Activated CD4-positive, alpha-beta T cell treated with anti-CD3 and anti-CD28 coated beads for 24 hours (primary cell): ENCODE results near the gene IKZF2.

Source experiments
- DNase-seq, 2 donors: peaks; one replicate each; pipeline ENCODE4 v3.0.0-alpha.2; 2020; ENCODE audit warnings: low read depth in 2 of 2

The IKZF2 gene

DNA sequence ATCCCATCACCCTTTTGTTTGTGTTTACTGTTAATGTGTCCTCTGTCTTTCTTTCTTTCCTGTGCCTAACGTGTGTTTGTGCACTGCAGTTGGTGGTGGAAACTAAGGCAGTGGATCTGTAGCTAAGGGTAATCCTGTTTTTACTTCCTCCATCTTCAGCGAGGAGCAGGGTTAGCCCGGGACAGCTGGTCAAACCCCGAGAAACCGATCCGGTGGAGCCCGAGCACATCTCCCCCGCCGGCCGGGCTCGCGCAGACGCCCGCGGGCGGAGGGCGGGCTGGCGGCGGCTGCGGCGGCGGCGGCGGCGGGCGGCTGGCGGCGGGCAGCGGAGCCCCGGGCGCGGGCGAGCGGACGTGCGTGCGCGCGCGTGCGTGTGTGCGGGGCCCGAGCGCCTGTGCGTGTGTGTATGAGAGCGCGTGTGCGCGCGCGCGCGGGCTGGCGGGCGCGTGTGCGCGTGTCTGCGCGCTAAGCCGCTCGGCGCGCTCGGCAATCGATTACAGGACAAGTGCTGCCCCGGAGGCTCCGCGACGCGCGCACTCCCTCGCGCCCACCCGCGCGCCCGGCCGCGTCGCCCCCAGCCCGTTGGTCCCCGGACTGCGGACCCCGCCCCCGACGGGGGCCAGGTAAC is at the start of gene IKZF2:
TSS of gene IKZF2 (minus strand) at position 176 of the 628 bp plus-strand sequence. CDS start 2,983 bp downstream, outside the sequence.
- DNase-seq, result peak; percentile 45 to 46

DNA sequence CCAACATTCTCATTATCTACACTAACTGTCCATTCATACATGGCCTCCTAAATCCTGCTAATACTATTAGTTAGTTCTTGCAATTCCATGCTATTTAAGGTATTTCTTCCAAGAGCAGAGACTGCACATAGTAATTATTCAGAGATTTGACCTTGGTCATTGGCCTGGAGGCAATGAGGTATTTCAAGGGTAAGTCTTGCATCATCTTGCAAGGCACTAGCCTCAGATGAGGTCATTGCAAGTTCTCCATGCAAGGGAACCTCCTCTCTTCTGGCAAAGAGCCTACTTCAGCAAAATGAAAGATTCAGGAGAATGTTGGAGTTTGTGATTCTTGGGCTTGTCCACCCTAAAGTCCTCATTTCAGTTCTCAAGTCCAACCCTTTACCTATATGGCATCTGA is 48.5 kb upstream of the IKZF2 start:
- DNase-seq, result no peak

DNA sequence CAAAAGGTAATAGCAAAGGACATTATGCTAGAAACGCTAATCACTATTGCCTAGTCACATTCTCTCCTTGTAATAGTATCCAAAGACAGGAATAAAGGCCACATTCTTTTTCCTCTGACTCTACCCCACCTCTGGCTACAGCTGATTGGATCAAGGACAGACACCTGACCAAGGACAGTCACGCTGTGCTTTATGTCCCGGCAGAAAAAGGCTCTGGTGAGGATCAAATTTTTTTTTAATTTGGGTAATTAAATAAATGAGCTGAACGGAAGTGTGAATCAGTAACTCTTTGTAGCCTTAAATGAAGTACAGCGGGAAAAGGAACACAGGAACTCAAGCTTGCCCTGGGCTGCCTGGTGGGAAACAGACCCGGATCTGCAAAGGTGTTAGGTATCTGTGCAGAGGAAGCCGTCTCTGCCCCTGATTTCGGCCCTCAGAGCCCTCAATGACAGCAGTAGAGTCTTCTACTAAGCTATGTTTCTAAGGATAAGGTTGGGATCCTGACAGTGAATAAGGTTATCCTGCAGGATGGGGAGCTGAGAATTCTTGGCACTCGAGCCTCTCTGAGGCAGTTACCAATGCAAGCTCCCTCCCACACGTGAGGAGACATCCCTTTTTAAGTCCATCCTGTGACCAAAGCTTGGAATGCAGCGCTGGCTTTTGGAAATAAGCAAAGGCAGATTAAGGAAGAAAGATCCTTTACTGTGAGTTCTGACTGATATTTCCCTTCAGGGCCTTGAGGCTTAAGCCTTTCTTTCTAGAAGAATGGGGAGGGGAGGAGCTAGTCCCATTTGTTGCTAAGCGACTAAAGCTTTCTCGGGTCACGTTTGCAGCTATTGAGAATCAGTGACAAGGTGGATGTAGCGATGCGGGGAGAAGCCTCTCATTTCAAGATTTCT is 37.8 kb upstream of the IKZF2 start:
- DNase-seq, result no peak

DNA sequence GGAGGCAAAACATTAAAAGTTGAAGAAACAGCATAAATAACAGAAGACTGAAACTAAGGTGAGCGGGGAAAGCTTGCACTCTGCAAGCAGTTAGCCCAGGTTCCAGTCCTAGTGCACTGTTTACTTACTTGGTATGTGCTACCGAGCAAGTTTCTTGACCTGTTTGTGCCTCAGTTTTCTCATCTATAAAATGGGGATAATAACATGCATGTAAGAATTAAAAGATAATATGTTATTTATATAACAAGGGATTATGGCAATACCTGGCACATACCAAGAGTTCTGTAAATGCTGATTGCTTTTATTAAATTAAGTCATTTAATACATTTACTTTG is 37.1 kb upstream of the IKZF2 start:
- DNase-seq, result no peak

DNA sequence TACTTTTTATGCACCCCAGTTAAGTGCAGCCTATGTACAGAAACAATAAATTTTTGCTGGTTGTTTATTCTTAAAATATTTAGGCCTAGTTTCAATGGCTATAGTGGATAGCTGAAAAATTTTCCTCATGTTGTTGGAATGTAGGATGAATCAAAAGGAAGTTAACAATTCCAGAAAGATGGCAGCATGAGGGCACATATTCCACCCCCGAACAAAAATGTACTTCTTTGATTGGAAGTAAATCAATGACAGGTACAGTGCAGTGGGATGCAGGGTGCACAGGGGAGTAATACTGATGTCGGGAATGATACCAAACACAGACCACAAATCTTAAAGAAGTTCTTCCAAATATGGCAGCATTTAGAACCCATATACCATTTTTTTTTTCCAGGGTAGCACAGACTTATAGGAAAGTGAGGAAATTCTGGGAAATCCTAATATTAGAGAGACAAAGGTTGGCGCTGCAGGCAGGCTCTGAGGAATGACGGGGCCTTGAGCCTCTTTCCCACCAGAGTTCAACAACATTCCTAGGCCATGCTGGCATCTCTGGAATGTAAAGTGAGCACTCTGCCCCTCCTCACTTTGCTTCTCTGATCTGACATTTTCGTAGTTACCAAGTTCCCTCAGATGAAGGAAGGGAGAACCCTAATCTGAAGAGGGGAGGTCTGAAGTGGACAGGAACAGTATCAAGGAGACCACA is 36.6 kb upstream of the IKZF2 start:
- DNase-seq, result no peak

DNA sequence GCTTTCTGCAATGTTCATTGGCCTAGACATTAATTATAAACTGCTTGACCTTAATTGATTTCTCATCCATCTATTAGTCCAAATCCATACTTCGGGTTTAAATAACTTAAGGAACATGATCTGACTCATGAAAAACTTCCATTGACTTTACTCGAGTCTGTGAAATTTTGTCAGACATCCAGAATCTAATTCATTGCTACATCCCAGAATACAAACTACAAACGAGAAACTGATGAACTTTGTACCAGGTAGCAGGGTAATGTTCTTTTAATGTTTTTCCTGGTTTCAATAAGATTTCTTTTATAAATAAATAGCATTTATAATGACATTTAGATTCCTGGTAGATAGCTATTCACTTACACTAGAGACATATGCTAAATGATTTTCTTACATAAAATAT is 36.0 kb upstream of the IKZF2 start:
- DNase-seq, result no peak

DNA sequence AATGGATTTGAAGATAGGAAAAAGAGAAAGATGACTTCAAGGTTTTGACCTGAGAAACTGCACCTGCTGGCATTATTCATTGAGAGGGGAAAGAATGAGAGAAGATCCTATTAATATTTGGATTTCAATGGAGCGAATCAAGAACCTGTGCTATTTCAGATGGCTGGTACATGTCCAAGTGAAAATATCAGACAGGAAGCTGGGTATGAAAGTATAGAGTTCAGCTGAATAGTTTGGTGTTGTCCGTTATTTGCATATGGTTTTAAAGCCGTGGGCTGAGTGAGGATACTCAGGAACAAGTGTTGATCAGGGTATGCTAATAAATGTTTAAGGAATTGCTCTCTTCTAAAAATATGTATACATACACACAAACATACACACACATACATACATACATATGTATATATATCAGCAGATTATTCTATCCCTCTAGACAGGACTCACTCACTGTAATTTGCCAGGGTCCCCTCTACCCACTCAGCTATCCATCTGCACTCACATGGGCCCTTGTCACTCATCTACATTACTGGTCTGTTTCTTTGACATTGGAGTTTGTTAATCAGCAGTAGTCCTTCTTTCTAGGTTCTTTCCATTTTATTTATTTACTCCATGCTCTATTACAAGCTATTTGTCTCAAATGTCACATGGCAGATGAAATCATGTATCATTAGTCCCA is 33.9 kb upstream of the IKZF2 start:
- DNase-seq, result no peak

DNA sequence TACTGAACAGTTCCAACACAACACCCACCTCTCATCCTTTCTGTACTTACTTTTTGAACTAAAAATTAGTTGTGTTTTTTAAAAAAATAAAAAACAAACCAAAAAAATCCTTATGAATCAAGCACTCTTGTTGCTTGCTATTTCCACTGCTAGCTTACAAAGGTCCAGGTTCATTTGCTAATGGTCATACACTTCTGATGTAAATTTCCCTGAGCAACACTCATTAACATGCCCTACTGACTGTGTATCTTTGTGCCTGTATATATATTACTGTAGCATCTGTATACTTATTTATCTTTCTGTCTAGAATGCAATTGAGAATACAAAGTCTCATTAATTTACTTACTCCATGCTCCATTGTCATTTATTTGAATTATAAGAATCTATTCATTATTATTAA is 30.3 kb upstream of the IKZF2 start:
- DNase-seq, result no peak

DNA sequence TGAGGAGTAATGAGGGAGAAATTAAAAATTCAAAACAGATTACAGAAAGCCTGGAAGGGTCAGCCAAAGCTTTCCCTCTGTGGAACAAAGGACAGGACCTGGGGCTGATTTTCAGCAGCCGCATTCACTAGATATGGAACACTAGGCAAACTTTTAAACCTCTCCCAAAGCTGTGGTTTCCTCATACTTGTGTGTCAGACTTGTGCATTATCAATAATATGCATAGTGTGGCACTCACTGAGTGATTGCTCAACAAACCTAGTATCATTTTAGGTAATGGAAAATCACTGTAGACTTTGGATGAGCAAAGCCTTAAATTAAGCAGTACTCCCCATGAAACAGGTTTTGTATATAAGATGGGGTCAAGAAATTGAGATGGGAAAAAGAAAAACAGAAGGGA is 26.3 kb upstream of the IKZF2 start:
- no peak for DNase-seq

DNA sequence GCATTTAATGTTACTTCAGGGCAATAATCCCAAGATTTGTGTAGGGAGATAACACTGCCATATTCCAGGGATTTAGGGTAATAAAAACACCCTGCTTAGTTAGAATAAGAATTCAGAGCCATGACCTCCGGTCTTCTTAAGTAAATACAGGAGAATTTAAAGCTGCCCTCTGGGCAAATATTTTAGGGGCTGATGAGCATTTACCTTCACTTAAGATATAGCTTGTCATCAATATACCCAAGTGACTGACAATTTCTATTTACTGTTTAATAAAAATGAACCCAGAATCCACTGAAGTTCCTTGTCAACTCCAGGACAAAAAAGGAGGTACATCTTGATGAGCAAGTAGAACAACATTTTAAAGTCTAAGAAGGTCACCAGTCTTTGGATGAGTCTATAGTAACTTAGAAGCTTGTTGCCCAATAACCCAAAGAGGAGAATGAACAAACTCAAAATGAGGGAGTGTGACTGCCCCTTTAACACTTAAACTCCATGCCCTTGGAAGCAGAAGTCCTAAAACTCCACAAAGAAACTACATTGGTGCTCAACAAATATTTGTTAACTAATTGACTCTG is 24.3 kb upstream of the IKZF2 start:
- no peak for DNase-seq

DNA sequence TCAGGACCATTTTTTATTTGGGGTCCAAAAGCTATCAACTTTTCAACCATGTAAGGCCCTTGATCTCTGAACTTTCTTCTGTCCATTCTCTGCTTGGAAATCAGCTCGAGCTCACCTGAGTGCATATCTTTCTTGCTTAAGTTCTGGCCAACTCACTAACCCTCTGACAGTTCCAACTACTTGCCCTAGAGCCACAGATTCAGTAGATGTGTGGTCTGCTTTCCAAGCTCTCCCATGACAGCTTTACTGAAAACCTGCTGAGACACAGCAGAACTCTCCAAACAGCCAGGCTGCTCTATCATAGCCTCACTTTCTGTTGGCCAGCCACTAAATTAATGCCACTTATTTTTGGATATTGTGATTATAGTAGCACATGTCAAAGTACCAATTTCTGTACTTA is 21.2 kb upstream of the IKZF2 start:
- DNase-seq, result no peak

DNA sequence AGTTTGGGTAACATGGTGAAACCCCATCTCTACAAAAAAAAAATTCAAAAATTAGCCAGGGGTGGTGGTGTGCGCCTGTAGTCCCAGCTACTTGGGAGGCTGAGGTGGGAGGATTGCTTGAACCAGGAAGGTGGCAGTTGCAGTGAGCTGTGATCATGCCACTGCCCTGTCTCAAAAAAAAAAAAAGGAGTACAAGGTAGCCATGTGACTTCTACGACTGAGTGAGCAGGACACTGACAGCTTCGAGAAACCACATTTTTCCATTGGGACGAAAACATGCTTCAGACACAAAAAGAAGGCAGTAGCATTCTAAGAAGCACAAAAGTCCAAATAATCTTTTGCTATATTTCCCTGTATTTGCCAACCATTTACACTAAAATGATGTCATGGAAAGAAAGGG is 19.7 kb upstream of the IKZF2 start:
- DNase-seq, result no peak

DNA sequence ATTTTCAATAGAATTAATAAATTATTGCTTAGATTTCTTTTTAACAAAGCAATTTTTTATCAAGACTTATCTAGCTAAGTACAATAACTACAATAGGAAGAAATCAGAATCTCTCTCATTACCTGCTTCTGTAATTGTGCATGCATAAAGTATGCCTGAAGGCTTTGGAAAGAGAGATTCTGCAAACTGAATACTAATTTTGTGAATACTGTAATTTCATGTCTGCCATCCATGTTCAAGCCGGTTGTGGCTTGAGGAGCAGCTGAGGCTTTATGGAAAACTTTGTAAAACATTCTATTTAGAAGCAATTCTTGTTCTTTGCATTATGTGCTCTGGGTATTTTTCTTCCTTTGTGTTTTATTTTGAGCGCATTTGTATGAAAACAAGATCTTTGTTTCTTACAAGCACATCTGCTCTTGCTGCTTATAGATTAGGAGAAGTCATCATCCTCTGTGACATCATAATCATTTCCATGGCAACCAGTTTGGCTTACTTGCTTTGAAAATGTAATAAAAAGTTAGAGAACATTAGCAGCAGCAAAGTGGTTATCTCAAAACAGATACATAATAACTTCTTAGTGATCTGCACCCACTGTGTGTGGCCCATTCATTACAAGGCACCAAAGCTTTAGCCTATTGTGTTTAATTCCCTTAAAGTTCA is 16.0 kb upstream of the IKZF2 start:
- DNase-seq, result no peak

DNA sequence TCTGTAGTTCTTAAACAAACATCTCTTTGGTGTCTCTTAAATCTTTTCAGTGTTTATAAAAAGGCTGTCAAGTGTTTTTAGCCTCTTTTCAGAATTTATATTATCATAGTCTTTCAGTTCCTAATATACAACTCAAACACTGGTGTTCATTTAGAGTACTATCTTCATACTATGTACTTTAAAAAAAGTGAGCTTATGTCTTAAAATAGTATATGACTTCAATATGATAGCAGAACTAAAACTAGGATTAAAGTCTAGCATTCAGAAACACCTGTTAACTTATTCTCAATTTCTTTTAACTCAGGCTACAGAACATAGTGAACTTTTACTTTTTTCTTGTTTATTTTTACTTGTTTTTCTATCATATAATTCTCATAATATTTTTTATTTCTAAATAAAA is 14.7 kb upstream of the IKZF2 start:
- DNase-seq, result no peak

DNA sequence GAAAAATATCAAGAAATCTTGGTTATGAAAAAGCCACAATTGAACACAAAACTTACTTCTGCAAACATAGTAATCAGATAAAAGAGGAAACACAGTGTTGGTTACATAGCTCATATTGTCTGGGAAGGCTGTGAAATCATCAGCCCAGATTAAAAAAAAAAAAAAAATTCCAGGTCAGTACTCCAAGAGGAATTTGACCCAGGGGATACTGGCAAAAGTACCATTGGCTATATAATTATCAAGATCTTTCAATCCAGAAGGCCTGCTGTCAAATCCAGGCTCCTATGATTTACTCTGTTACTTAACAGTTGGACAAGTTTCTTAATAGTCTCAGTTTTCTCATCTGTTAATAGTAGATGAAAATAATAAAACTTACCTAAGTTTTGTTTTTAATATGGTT is 12.9 kb upstream of the IKZF2 start:
- no peak for DNase-seq

DNA sequence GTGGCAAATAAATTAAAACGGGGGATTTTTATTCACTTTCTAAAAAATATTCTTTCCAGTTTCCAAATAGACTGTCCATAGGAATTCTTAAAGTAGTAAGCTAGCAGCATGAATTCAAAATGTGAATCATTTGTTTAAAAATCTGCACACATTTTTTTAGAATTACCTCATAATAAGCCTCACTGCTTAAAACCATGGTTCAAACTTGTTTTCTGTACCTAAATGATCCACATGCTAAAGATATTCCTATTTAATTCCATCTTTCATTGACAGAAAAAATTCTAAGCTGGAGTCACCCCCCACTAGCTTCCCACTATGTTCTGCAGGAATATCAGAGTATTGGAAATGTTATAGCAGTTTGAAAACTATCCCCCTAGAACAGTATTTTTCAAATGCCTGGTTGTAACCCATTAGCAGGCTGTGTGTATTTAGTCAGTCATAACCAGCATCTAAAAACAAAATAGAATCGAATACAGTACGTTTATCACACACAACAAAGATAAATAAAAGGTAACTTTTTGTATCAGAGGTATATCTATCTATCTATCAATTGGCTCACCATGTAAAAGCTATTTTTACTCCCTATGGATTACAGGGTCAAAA is 11.2 kb upstream of the IKZF2 start:
- DNase-seq, result no peak

DNA sequence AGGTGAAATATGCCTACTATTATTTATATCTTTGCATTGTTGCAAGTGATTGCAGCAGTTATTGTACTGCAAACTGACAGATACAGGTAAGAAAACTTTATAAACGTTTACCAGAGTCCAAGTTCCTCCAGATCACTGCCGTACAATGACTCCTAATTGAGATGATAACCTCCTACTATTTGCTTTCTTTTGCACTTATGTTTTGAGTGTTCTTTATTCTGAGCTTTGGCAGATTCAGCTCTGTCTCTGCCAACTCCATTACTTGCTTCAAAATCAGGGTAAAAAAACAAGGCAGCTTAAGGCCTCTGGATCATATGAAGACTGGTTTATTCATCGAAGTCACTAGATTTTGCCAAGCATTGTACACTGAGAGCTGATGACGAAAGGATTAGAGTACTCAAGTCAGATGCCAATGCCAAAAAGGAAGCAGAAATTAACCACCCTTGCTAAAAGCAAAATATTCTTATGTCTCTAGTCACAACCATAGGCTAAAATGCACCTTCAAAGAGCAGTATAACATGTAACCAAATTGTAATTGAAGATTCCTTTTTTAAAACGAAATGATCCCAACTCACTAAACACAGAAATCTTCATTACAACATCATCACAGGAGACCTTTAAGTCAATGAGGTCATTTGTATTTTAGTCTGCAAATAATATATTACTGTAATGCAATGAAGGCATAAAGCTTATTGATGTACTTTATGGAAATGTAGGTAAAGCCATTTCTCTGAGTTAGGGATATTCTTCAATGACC is 10.5 kb upstream of the IKZF2 start:
- DNase-seq, result no peak

DNA sequence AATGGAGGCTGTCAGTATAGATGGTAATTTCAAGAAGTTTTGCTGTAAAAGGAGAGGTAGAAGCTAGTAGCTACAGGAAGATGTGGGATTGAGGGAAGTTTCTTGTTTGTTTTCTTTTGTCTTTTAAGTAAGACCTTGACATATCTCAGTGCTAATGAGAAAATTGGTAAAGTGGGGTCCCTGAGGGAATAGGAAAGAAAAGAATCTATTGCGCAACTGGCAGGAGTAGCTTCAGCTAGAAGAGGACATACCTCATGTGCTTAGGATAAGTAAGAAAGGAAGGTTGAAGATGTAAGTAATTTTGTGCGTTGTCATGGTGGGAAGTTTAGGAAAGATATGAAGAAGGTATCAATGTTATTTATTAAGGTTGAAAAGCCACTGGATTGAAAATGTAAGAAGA is 8.4 kb upstream of the IKZF2 start:
- DNase-seq, result no peak

DNA sequence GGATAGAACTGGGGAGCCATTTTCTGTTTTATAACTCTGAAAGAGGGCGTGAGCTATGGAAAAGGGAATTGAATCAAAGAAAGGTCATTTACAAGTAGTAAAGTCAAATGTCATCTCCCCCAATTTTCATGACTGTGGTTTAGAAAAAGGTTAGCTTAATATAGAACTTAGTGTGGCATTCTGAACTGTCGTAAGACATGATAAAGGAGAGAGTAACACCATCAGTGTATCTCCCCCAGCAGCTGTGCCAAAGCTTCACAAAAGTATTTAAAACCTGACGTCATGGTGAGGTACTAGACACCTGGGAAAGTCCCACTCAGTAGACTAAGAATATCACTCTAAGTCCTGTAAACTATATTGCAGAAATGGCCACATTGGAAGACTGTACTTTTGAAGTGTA is 5.8 kb upstream of the IKZF2 start:
- DNase-seq, result no peak

DNA sequence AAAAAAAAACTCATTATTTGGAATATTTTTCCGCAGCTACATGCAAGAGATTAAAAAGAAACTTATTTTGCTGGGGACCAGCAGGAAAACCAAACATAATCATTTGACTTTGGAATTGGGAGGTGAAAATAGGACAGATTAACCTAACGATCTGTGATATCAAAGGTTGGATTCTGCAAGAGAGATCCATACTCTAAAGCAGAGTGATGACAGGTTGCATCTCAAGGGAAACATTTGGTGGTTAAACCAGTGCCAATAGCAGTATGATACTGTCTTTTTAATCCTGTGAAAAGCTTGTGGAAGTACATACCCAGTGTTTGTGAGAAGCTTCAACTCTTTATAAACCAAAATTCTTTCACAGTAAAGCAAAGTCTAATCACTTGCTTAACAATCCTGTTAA is 5.3 kb upstream of the IKZF2 start:
- no peak for DNase-seq
